GM12878 (cell line): ENCODE measurements around the gene PTPRN2. TPM values are rescaled to one million over a fixed set of nuclear protein-coding genes. Genes with fewer than 3 reads are reported as not detected.

Source experiments
- ATAC-seq: fragments of 200-7000 bp; cut with Tn5 transposase; 3 replicates; pipeline ENCODE4 v1.9.1; 2020; ENCODE audit warnings: mild to moderate bottlenecking, moderate library complexity
- BruUV-seq: library from RNA; stranded (reverse); fragments of 400-500 nt; replicated peaks from 2 replicates; lab custom pipeline; 2021; lab: Mats Ljungman, UMichigan
- CTCF ChIA-PET: fragments of 300-600 bp; sonication (Branson Sonifier 250); formaldehyde crosslinking; extraction: SDS; loops from one replicate; lab custom pipeline; 2021; ENCODE audit warnings: inconsistent platforms; lab: Yijun Ruan, JAX
- POLR2A ChIA-PET: fragments of 350-600 bp; formaldehyde crosslinking; extraction: SDS; loops from one replicate; lab custom pipeline; 2021; ENCODE audit warnings: inconsistent platforms; lab: Charles Lee
- RAD21 ChIA-PET: fragments of 300-600 bp; sonication (Branson Sonifier 250); formaldehyde crosslinking; loops from one replicate; lab custom pipeline; 2023; ENCODE audit warnings: antibody characterized with exemption; ENCODE audit not compliant: unreplicated experiment; lab: Charles Lee
- SMC1A ChIA-PET: fragments of 300-600 bp; sonication (Branson Sonifier 250); formaldehyde crosslinking; loops from one replicate; lab custom pipeline; 2023; ENCODE audit not compliant: unreplicated experiment, uncharacterized antibody; lab: Charles Lee
- DNase-seq: peaks from one replicate; pipeline ENCODE4 v3.0.0-alpha.2; 2011; ENCODE audit warnings: low read depth, low spot score
- FAIRE-seq: peaks from 3 replicates; lab custom pipeline; 2011; peaks lifted over from hg19 to GRCh38; lab: Jason Lieb, UNC
- H2AFZ ChIP-seq: 2 replicates; pipeline ENCODE4 v1.6.0; 2011; ENCODE audit warnings: low read depth, low read length, control low read depth; ENCODE audit not compliant: control insufficient read depth
- H3K27ac ChIP-seq: 2 replicates; pipeline ENCODE4 v1.5.1; 2011; ENCODE audit warnings: control low read depth; ENCODE audit not compliant: control insufficient read depth, insufficient read depth
- H3K27me3 ChIP-seq, 2 experiments: replicated peaks in 1 of 2; 2 replicates each; pipeline versions ENCODE4 v1.6.0 to v1.6.1; 2011; ENCODE audit warnings: low read length in 1 of 2; ENCODE audit not compliant: control insufficient read depth in 2 of 2, insufficient read depth in 2 of 2
- H3K36me3 ChIP-seq, 2 experiments: 2 replicates each; pipeline ENCODE4 v1.5.1; 2011; ENCODE audit warnings: low read length in 1 of 2; ENCODE audit not compliant: control insufficient read depth in 2 of 2, insufficient read depth in 2 of 2
- H3K4me1 ChIP-seq: 2 replicates; pipeline ENCODE4 v1.6.1; 2011; ENCODE audit warnings: mild to moderate bottlenecking, low read length, moderate library complexity, mixed read lengths; ENCODE audit not compliant: control insufficient read depth, insufficient read depth
- H3K4me2 ChIP-seq: 2 replicates; pipeline ENCODE4 v1.6.0; 2011; ENCODE audit warnings: control low read depth; ENCODE audit not compliant: control insufficient read depth, insufficient read depth
- H3K4me3 ChIP-seq: fragments of 200-600 bp; sonication (generic); 2 replicates; pipeline ENCODE4 v1.5.1; 2016
- H3K79me2 ChIP-seq: 2 replicates; pipeline ENCODE4 v1.6.0; 2011; ENCODE audit warnings: low read length; ENCODE audit not compliant: control insufficient read depth, insufficient read depth
- H3K9ac ChIP-seq: 2 replicates; pipeline ENCODE4 v1.8.0; 2011; ENCODE audit warnings: low read length, control low read depth, mixed read lengths; ENCODE audit not compliant: control insufficient read depth, insufficient read depth
- H3K9me3 ChIP-seq: replicated peaks from 3 replicates; pipeline ENCODE4 v1.5.1; 2011; ENCODE audit warnings: mild to moderate bottlenecking, low read length; ENCODE audit not compliant: control insufficient read depth, insufficient read depth
- H4K20me1 ChIP-seq: 2 replicates; pipeline ENCODE4 v1.6.0; 2011; ENCODE audit not compliant: control insufficient read depth, insufficient read depth
- BCL11A ChIP-seq: IDR thresholded peaks from 2 replicates; pipeline ENCODE4 v1.6.1; 2011; ENCODE audit warnings: low read depth, low read length
- CBX3 ChIP-seq: fragments of 200-600 bp; sonication (generic); IDR thresholded peaks from 2 replicates; pipeline ENCODE4 v1.6.1; 2016; ENCODE audit warnings: low read depth, borderline replicate concordance
- HDAC2 ChIP-seq: fragments of 200-600 bp; sonication (generic); IDR thresholded peaks from 2 replicates; pipeline ENCODE4 v1.6.1; 2017
- RAD51 ChIP-seq: fragments of 450-650 bp; IDR thresholded peaks from 2 replicates; pipeline ENCODE4 v1.6.1; 2016; ENCODE audit warnings: moderate library complexity, mild to moderate bottlenecking, inconsistent platforms
- SIN3A ChIP-seq: IDR thresholded peaks from 2 replicates; pipeline ENCODE4 v1.6.1; 2012; ENCODE audit warnings: low read depth, low read length, improper control_type of control experiment
- SMC3 ChIP-seq: IDR thresholded peaks from 2 replicates; pipeline ENCODE4 v1.6.1; 2011; ENCODE audit warnings: low read length, improper control_type of control experiment, borderline replicate concordance
- WRNIP1 ChIP-seq: IDR thresholded peaks from 2 replicates; pipeline ENCODE4 v1.6.1; 2011; ENCODE audit warnings: low read depth, low read length, improper control_type of control experiment, borderline replicate concordance
- WGBS: methylation state at CpG from one replicate; pipeline ENCODE4 v1.1.6; 2016; ENCODE audit warnings: low lambda C conversion rate; ENCODE audit not compliant: insufficient replicate concordance, insufficient coverage; ENCODE audit errors: missing lambda C conversion rate; 5-methylcytosine and 5-hydroxymethylcytosine counted together
- in situ Hi-C: fragments of 300-500 bp; cut with MboI; formaldehyde crosslinking; loops from 9 replicates; pipeline ENCODE4 v1.14.3; 2018; ENCODE audit warnings: mixed read lengths
- intact Hi-C: fragments of 100-400 bp; cut with micrococcal nuclease; formaldehyde crosslinking; loops from one replicate; pipeline ENCODE4 v1.14.2; 2022; ENCODE audit not compliant: unreplicated experiment
- polyA plus RNA-seq, 11 experiments: library from polyadenylated mRNA; depleted of rRNA in 4 of 11; unstranded in 6 of 11; stranded (reverse) in 5 of 11; fragments of >200 nt; fragmentation: Nextera tagmentation in 4 of 11; fragmentation: Illumina TruSeq in 1 of 11; extraction: Ambion mirVana in 4 of 11; extraction: Trizol in 1 of 11; gene quantifications; 1 replicate in 1 of 11; 2 replicates in 10 of 11; pipeline versions ENCODE4 v1.2.1 to v1.2.3, GENCODE V29; 2011 to 2016; ENCODE audit warnings: inconsistent platforms in 2 of 11, missing spikeins in 2 of 11, low read depth in 1 of 11
- total RNA-seq, 4 experiments: library from RNA; depleted of rRNA in 3 of 4; stranded (reverse); fragments of >200 nt in 3 of 4; fragmentation: Illumina TruSeq in 1 of 4; extraction: Trizol in 1 of 4; gene quantifications; 2 replicates each; pipeline versions ENCODE4 v1.2.1 to v1.2.3, GENCODE V29; 2013 to 2021
- TF ChIP-seq, protein P1 (sequence below): fragments of 450-650 bp; formaldehyde crosslinking; IDR thresholded peaks from 2 replicates; pipeline ENCODE4 v1.4.0; 2022; ENCODE audit warnings: mild to moderate bottlenecking, moderate library complexity
- TF ChIP-seq, protein P2 (sequence below): fragments of 450-650 bp; IDR thresholded peaks from 2 replicates; pipeline ENCODE4 v1.6.1; 2017; ENCODE audit warnings: mild to moderate bottlenecking, low read depth, inconsistent platforms; ENCODE audit not compliant: poor library complexity, severe bottlenecking
- TF ChIP-seq, protein P3 (sequence below): fragments of 450-650 bp; IDR thresholded peaks from 2 replicates; pipeline ENCODE4 v1.6.1; 2017; ENCODE audit warnings: low read depth, mild to moderate bottlenecking, moderate library complexity
- TF ChIP-seq, protein P4 (sequence below): fragments of 450-650 bp; IDR thresholded peaks from 2 replicates; pipeline ENCODE4 v1.6.1; 2017; ENCODE audit warnings: mild to moderate bottlenecking, moderate library complexity
- TF ChIP-seq, protein P5 (sequence below): IDR thresholded peaks from 2 replicates; pipeline ENCODE4 v1.6.1; 2012; ENCODE audit warnings: low read depth, low read length, improper control_type of control experiment

PTPRN2 gene
- total and polyA plus RNA-seq, 10 of the 15 experiments (the other 5 are each of a cell fraction or from before 2014, with no cell fraction given) = 5.4 TPM; not detected in 9

DNA sequence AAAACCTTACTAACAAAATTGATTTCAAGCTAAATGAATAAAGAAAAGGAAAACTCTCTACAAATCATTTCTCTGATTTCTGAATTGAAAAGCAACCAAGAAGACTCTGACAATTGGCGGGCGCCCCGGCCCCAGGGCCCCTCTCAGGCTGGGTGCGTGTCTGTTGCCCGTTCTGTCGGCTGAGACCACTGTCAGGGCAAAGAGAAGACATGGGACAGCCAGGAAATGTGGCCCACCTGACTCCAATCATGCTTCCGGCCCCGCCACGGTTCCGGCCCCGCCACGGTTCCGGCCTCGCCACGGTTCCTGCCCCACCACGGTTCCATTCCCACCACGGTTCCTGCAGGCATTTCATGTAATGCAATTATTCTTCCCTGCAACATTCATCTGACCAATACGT is 115.9 kb downstream of the PTPRN2 start:
- WGBS = 71% methylated on average over 18 of the region's 18 CpGs
- in situ Hi-C loops (no loop called here), intact Hi-C loops (no loop called here)
- Histone ChIP-seq H2AFZ (no peak overlapping the region), H3K4me1 (no peaks in the 10 kb centered on the region), H3K27me3 (no peaks in the 10 kb centered on the region), H3K27ac (no peak overlapping the region), H3K9me3 (no peaks in the 10 kb centered on the region; the same call in 2 of the 3 replicates), H3K4me2 (no peak overlapping the region), H3K36me3 (no peaks in the 10 kb centered on the region), H3K4me3 (no peak overlapping the region), H4K20me1 (no peaks in the 10 kb centered on the region), H3K9ac (no peak overlapping the region), H3K79me2 (no peaks in the 10 kb centered on the region)
- RAD21 ChIA-PET = no interaction called here
- ATAC-seq = no peak
- SMC1A ChIA-PET = no interaction called here
- POLR2A ChIA-PET = interaction anchor here (0.7 kb wide), 1 partner anchor 90 kb away, joined by 3 read pairs; no protein-coding TSS in a partner anchor
- CTCF ChIA-PET = no interaction called here
- BruUV-seq = no TSS peak
- DNase-seq = no peak
- no peak for FAIRE-seq
- TF ChIP-seq HDAC2 (no peak), SMC3 (no peak), WRNIP1 (no peak), SIN3A (no peak), RAD51 (no peak), BCL11A (no peak), CBX3 (no peak)
- TF ChIP-seq, protein P1, sequence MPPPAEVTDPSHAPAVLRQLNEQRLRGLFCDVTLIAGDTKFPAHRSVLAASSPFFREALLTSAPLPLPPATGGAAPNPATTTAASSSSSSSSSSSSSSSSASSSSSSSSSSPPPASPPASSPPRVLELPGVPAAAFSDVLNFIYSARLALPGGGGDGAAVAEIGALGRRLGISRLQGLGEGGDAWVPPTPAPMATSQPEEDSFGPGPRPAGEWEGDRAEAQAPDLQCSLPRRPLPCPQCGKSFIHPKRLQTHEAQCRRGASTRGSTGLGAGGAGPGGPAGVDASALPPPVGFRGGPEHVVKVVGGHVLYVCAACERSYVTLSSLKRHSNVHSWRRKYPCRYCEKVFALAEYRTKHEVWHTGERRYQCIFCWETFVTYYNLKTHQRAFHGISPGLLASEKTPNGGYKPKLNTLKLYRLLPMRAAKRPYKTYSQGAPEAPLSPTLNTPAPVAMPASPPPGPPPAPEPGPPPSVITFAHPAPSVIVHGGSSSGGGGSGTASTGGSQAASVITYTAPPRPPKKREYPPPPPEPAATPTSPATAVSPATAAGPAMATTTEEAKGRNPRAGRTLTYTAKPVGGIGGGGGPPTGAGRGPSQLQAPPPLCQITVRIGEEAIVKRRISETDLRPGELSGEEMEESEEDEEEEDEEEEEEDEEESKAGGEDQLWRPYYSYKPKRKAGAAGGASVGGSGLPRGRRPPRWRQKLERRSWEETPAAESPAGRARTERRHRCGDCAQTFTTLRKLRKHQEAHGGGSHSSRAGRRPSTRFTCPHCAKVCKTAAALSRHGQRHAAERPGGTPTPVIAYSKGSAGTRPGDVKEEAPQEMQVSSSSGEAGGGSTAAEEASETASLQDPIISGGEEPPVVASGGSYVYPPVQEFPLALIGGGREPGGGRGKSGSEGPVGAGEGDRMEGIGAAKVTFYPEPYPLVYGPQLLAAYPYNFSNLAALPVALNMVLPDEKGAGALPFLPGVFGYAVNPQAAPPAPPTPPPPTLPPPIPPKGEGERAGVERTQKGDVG = no peak
- TF ChIP-seq, protein P2, sequence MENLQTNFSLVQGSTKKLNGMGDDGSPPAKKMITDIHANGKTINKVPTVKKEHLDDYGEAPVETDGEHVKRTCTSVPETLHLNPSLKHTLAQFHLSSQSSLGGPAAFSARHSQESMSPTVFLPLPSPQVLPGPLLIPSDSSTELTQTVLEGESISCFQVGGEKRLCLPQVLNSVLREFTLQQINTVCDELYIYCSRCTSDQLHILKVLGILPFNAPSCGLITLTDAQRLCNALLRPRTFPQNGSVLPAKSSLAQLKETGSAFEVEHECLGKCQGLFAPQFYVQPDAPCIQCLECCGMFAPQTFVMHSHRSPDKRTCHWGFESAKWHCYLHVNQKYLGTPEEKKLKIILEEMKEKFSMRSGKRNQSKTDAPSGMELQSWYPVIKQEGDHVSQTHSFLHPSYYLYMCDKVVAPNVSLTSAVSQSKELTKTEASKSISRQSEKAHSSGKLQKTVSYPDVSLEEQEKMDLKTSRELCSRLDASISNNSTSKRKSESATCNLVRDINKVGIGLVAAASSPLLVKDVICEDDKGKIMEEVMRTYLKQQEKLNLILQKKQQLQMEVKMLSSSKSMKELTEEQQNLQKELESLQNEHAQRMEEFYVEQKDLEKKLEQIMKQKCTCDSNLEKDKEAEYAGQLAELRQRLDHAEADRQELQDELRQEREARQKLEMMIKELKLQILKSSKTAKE = no peak
- TF ChIP-seq, protein P3, sequence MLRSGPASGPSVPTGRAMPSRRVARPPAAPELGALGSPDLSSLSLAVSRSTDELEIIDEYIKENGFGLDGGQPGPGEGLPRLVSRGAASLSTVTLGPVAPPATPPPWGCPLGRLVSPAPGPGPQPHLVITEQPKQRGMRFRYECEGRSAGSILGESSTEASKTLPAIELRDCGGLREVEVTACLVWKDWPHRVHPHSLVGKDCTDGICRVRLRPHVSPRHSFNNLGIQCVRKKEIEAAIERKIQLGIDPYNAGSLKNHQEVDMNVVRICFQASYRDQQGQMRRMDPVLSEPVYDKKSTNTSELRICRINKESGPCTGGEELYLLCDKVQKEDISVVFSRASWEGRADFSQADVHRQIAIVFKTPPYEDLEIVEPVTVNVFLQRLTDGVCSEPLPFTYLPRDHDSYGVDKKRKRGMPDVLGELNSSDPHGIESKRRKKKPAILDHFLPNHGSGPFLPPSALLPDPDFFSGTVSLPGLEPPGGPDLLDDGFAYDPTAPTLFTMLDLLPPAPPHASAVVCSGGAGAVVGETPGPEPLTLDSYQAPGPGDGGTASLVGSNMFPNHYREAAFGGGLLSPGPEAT = no peak
- TF ChIP-seq, protein P4, sequence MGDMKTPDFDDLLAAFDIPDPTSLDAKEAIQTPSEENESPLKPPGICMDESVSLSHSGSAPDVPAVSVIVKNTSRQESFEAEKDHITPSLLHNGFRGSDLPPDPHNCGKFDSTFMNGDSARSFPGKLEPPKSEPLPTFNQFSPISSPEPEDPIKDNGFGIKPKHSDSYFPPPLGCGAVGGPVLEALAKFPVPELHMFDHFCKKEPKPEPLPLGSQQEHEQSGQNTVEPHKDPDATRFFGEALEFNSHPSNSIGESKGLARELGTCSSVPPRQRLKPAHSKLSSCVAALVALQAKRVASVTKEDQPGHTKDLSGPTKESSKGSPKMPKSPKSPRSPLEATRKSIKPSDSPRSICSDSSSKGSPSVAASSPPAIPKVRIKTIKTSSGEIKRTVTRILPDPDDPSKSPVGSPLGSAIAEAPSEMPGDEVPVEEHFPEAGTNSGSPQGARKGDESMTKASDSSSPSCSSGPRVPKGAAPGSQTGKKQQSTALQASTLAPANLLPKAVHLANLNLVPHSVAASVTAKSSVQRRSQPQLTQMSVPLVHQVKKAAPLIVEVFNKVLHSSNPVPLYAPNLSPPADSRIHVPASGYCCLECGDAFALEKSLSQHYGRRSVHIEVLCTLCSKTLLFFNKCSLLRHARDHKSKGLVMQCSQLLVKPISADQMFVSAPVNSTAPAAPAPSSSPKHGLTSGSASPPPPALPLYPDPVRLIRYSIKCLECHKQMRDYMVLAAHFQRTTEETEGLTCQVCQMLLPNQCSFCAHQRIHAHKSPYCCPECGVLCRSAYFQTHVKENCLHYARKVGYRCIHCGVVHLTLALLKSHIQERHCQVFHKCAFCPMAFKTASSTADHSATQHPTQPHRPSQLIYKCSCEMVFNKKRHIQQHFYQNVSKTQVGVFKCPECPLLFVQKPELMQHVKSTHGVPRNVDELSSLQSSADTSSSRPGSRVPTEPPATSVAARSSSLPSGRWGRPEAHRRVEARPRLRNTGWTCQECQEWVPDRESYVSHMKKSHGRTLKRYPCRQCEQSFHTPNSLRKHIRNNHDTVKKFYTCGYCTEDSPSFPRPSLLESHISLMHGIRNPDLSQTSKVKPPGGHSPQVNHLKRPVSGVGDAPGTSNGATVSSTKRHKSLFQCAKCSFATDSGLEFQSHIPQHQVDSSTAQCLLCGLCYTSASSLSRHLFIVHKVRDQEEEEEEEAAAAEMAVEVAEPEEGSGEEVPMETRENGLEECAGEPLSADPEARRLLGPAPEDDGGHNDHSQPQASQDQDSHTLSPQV = no peak
- TF ChIP-seq, protein P5, sequence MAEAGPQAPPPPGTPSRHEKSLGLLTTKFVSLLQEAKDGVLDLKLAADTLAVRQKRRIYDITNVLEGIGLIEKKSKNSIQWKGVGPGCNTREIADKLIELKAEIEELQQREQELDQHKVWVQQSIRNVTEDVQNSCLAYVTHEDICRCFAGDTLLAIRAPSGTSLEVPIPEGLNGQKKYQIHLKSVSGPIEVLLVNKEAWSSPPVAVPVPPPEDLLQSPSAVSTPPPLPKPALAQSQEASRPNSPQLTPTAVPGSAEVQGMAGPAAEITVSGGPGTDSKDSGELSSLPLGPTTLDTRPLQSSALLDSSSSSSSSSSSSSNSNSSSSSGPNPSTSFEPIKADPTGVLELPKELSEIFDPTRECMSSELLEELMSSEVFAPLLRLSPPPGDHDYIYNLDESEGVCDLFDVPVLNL = no peak
